Measurements from ENCODE around the gene TMEM248.

- TF ChIP-seq CTCF (IDR thresholded peaks at IDR 0.05 in 2 of 3, conservative IDR thresholded peaks at IDR 0.05 in 1 of 3; ENCODE audit: borderline replicate concordance in 1 of 3, insufficient read depth in 1 of 3, low read depth in 2 of 3, low read length in 2 of 3) (no peak), POLR2A (IDR thresholded peaks at IDR 0.05; ENCODE audit: borderline replicate concordance, extremely low read depth, insufficient read depth, insufficient read length) (no peak), REST (IDR thresholded peaks at IDR 0.05; ENCODE audit: low read depth) (no peak), POLR2AphosphoS5 (IDR thresholded peaks at IDR 0.05; ENCODE audit: low read depth, low read length) (no peak)
Observed at GRCh38 chr7:67006965-67007364, 85.9 kb downstream of the TMEM248 start.
